SU-DHL-6 (cell line): ENCODE data around the gene RELL1.

Experiments
- H2AFZ ChIP-seq: fragments of 200-600 bp; sonication (generic); 2 replicates; pipeline ENCODE4 v1.6.1; 2014; ENCODE audit warnings: low read depth, mild to moderate bottlenecking, moderate library complexity, mixed read lengths, antibody characterized with exemption, low read length; ENCODE audit not compliant: severe bottlenecking
- H3F3A ChIP-seq: fragments of 200-600 bp; shearing (Covaris generic); 2 replicates; pipeline ENCODE4 v1.6.0; 2016; ENCODE audit warnings: antibody characterized with exemption, mild to moderate bottlenecking; ENCODE audit not compliant: insufficient read depth
- H3K27ac ChIP-seq: fragments of 200-600 bp; sonication (generic); 2 replicates; pipeline ENCODE4 v1.5.1; 2016; ENCODE audit warnings: low read depth, mild to moderate bottlenecking, low read length, moderate library complexity, mixed read lengths
- H3K27me3 ChIP-seq: fragments of 200-600 bp; sonication (generic), shearing (Covaris generic); 2 replicates; pipeline ENCODE4 v1.6.0; 2014; ENCODE audit warnings: mild to moderate bottlenecking, low read length
- H3K36me3 ChIP-seq: fragments of 200-600 bp; sonication (generic); 2 replicates; pipeline ENCODE4 v1.6.1; 2014; ENCODE audit warnings: mild to moderate bottlenecking, low read length, mixed read lengths
- H3K4me2 ChIP-seq: fragments of 300-600, 200-600 bp; shearing (Covaris generic), sonication (generic); 2 replicates; pipeline ENCODE4 v1.6.0; 2014; ENCODE audit warnings: low read length, low read depth, mild to moderate bottlenecking; ENCODE audit not compliant: poor library complexity, severe bottlenecking
- H3K4me3 ChIP-seq: fragments of 200-600 bp; sonication (generic); 2 replicates; pipeline ENCODE4 v1.5.1; 2014; ENCODE audit warnings: antibody characterized with exemption, low read length, mild to moderate bottlenecking, mixed read lengths; ENCODE audit not compliant: insufficient read depth, poor library complexity, severe bottlenecking
- H3K79me2 ChIP-seq: fragments of 200-600 bp; sonication (generic); 2 replicates; pipeline ENCODE4 v1.6.1; 2014; ENCODE audit warnings: mild to moderate bottlenecking, low read length, moderate library complexity; ENCODE audit not compliant: insufficient read depth
- H3K9ac ChIP-seq: fragments of 200-600 bp; sonication (generic); 2 replicates; pipeline ENCODE4 v1.7.0; 2014; ENCODE audit warnings: mild to moderate bottlenecking, low read length
- H3K9me2 ChIP-seq: fragments of 200-600 bp; sonication (generic); replicated peaks from 2 replicates; pipeline ENCODE4 v1.6.1; 2014; ENCODE audit warnings: low read length; ENCODE audit not compliant: insufficient read depth
- H3K9me3 ChIP-seq: fragments of 200-600 bp; sonication (generic); 2 replicates; pipeline ENCODE4 v1.6.1; 2014; ENCODE audit warnings: low read length, mixed read lengths; ENCODE audit not compliant: insufficient read depth
- H4K20me1 ChIP-seq: fragments of 200-600 bp; sonication (generic); 2 replicates; pipeline ENCODE4 v1.6.1; 2014; ENCODE audit warnings: low read depth, mild to moderate bottlenecking, antibody characterized with exemption, low read length, moderate library complexity, mixed read lengths
- EZH2phosphoT487 ChIP-seq: fragments of 200-600 bp; sonication (generic), shearing (Covaris generic); conservative IDR thresholded peaks from 2 replicates; pipeline ENCODE4 v1.6.1; 2018; ENCODE audit warnings: mild to moderate bottlenecking, antibody characterized with exemption, low read length, moderate library complexity, mixed read lengths
- TF ChIP-seq, protein P1 (sequence below): fragments of 200-600 bp; sonication (generic); IDR thresholded peaks from one replicate; pipeline ENCODE4 v1.5.1; 2017; ENCODE audit warnings: antibody characterized with exemption, mild to moderate bottlenecking, low read length, moderate library complexity; ENCODE audit not compliant: insufficient read depth, poor library complexity, severe bottlenecking

RELL1 gene

DNA sequence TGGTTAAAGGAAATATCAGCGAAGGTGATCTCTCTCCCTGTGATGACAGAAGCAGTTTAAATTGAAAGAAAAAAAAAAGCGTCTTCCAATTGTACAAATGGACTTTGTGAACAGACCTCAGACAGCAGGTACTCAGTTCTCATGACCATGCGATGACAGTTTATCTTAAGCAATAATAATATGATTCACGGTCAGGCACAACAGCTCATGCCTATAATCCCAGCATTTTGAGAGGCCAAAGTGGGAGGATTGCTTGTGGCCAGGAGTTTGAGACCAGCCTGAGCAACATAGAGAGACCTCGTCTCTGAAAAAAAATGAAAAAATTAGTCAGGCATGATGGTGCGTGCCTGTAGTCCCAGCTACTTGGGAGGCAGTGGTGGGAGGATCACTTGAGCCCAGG, 51.0 kb downstream of the RELL1 start:
- H3K27ac ChIP-seq: no peak overlapping the region
- TF ChIP-seq, protein P1, sequence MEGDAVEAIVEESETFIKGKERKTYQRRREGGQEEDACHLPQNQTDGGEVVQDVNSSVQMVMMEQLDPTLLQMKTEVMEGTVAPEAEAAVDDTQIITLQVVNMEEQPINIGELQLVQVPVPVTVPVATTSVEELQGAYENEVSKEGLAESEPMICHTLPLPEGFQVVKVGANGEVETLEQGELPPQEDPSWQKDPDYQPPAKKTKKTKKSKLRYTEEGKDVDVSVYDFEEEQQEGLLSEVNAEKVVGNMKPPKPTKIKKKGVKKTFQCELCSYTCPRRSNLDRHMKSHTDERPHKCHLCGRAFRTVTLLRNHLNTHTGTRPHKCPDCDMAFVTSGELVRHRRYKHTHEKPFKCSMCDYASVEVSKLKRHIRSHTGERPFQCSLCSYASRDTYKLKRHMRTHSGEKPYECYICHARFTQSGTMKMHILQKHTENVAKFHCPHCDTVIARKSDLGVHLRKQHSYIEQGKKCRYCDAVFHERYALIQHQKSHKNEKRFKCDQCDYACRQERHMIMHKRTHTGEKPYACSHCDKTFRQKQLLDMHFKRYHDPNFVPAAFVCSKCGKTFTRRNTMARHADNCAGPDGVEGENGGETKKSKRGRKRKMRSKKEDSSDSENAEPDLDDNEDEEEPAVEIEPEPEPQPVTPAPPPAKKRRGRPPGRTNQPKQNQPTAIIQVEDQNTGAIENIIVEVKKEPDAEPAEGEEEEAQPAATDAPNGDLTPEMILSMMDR: no peak
- no peak for TF ChIP-seq EZH2phosphoT487
- no peak overlapping the region for H3K9ac ChIP-seq
- H3K9me2 ChIP-seq: no peaks in the 10 kb centered on the region
- no peaks in the 10 kb centered on the region for H4K20me1 ChIP-seq
- no peak overlapping the region for H3K4me2 ChIP-seq
- no peak overlapping the region for H2AFZ ChIP-seq
- H3K4me3 ChIP-seq: no peak overlapping the region
- H3F3A ChIP-seq: no peaks in the 10 kb centered on the region
- no peaks in the 10 kb centered on the region for H3K9me3 ChIP-seq
- H3K36me3 ChIP-seq: no peaks in the 10 kb centered on the region
- H3K27me3 ChIP-seq: no peaks in the 10 kb centered on the region
- H3K79me2 ChIP-seq: no peaks in the 10 kb centered on the region

GRCh38 chr4:37634180-37634579, 52.0 kb downstream of the RELL1 start:
- Histone ChIP-seq H3K36me3 (no peaks in the 10 kb centered on the region), H4K20me1 (no peaks in the 10 kb centered on the region), H2AFZ (no peak overlapping the region), H3K27me3 (no peaks in the 10 kb centered on the region), H3K79me2 (no peaks in the 10 kb centered on the region), H3K4me2 (no peak overlapping the region), H3F3A (no peaks in the 10 kb centered on the region), H3K4me3 (no peak overlapping the region), H3K9me2 (no peaks in the 10 kb centered on the region), H3K27ac (no peak overlapping the region), H3K9me3 (no peaks in the 10 kb centered on the region), H3K9ac (no peak overlapping the region)
- TF ChIP-seq, protein P1: no peak
- TF ChIP-seq EZH2phosphoT487: no peak

DNA sequence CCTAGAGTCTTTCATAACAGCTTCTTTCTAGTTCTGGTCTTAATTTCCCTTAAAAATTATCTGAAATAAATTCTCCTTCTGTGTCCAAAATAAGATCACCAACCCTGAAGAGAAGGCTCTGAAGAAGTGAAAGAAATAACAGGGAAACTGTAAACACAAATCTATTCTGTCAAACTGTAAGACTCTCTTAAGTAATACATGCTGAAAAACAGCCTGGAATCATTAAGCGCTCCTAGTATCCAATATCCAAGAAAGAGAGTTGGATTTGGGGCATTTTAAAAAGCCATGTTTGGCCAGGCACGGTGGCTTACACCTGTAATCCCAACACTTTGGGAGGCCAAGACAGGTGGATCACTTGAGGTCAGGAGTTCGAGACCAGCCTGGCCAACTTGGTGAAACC, 53.3 kb downstream of the RELL1 start:
- H3K9me3 ChIP-seq: no peaks in the 10 kb centered on the region
- no peaks in the 10 kb centered on the region for H3K27me3 ChIP-seq
- no peak overlapping the region for H3K4me3 ChIP-seq
- no peak overlapping the region for H3K4me2 ChIP-seq
- H3K27ac ChIP-seq: no peak overlapping the region
- H3K9me2 ChIP-seq: no peaks in the 10 kb centered on the region
- no peaks in the 10 kb centered on the region for H3K36me3 ChIP-seq
- H3K9ac ChIP-seq: no peak overlapping the region
- H3K79me2 ChIP-seq: no peaks in the 10 kb centered on the region
- no peaks in the 10 kb centered on the region for H4K20me1 ChIP-seq
- TF ChIP-seq EZH2phosphoT487: no peak
- TF ChIP-seq, protein P1: no peak
- H2AFZ ChIP-seq: no peak overlapping the region
- H3F3A ChIP-seq: no peaks in the 10 kb centered on the region
